ENCODE data around the gene ZNF470.

ZNF470 gene

GRCh38 chr19:56608274-56608964 lies 41.2 kb downstream of the ZNF470 start:
- DNase-seq (ENCODE audit: low read depth) = no peak

DNA sequence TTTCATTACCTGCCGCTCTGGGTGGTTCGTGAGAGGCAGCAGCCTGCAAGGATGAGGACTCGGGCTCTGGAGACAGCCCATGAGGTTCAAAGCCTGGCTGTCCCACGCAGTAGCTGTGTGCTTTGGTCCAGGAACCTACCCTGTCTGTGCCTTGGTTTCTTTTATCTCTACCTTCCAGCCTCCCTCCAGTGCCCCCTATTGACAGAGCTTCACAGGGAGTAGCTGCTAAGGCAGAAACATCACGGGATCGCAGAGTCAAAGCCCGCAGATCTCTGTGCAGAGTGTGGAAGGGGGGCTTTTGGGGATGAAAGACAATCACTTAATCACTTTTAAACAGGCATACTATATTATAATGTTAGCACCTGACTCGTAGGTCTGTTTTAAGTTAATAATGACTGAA lies 44.0 kb downstream of the ZNF470 start:
- DNase-seq (ENCODE audit: low read depth) = no peak

DNA sequence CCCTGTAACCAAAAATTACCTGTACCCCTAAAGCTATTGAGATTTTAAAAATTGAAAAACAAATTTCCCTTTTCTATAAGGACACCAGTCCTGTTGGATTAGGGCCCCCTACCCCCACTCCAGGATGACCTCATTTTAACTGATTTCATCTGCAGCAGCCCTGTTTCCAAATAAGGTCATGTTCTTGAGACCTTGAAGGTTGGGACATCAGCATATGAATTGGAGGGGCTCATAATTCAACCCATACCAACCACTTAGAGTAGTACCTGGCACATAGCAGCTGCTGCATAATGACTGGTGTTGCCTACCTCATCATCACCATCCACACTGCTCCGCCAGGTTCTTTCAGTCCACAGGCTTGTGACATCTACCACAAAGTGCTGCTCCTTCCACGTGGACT lies 45.5 kb downstream of the ZNF470 start:
- no peak for DNase-seq (ENCODE audit: low read depth)

GRCh38 chr19:56613639-56614038 lies 46.4 kb downstream of the ZNF470 start:
- DNase-seq (ENCODE audit: low read depth) = no peak

- no peak for DNase-seq (ENCODE audit: low read depth)
These were observed 50.3 kb downstream of the ZNF470 start for GRCh38 chr19:56617531-56617930.

DNA sequence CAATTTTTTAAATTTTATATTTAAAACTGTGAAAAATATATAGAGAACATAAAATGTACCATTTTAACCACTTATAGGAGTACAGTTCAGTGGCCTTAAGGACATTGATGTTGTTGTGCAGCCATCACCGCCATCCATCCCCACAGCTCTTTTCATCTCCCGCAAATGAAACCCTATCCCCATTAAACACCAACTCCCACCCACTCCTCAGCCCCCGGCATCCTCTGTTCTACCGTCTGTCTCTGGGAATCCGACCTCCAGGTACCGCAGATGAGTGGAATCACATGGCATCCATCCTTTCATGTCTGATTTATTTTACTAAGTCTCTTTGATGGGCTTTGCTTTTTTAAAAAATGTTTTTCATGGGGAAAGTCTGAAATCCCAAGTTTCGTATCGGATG lies 51.9 kb downstream of the ZNF470 start:
- no peak for DNase-seq (ENCODE audit: low read depth)

DNA sequence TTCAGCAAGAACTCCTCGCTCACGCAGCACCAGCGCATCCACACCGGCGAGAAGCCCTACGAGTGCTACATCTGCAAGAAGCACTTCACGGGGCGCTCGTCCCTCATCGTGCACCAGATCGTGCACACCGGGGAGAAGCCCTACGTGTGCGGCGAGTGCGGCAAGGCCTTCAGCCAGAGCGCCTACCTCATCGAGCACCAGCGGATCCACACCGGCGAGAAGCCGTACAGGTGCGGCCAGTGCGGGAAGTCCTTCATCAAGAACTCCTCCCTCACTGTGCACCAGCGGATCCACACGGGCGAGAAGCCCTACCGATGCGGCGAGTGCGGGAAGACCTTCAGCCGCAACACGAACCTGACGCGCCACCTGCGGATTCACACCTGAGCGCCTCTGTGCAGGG lies 55.1 kb downstream of the ZNF470 start:
- DNase-seq (ENCODE audit: low read depth) = no peak

DNA sequence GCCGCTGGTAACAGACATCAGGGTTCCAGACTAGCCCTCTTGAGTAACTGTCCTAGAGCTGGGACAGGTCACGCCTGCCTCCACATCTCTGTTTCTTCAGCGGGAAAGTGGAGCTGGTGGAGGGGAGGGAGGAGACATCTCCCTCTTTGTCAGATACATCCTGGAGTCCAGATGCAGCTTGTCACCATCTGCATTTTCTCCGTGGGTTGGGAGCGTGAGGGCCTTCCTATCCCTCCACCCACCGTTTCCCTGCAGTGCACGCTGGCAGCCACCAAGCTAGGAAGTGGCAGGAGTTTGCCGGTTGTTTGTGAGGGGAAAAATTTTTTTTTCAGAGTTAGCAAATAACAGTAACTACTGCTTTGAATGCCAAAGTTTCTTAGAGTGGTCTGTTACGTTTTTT lies 55.7 kb downstream of the ZNF470 start:
- no peak for DNase-seq (ENCODE audit: low read depth)

GRCh38 chr19:56625708-56626107 lies 58.4 kb downstream of the ZNF470 start:
- no peak for DNase-seq (ENCODE audit: low read depth)

DNA sequence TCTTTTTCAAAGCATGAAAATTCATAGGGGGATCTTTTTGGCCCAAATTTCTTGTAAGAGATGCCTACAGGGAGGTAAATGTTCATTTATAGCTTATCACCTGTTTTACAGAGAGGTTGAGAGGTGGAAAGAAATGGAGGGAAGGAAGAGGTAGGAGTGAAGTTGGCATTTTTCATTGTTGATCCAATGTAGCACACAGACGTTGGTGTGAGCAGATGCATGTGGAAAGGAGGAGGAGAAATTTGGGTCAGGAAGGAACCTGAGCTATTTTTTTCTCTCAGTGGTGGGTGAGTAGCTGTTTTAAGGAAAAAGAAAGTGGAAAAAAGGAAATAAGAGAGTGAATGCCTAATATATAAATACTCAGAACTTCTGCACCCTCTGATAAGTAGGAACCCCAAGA lies 65.8 kb downstream of the ZNF470 start:
- DNase-seq (ENCODE audit: low read depth) = no peak

DNA sequence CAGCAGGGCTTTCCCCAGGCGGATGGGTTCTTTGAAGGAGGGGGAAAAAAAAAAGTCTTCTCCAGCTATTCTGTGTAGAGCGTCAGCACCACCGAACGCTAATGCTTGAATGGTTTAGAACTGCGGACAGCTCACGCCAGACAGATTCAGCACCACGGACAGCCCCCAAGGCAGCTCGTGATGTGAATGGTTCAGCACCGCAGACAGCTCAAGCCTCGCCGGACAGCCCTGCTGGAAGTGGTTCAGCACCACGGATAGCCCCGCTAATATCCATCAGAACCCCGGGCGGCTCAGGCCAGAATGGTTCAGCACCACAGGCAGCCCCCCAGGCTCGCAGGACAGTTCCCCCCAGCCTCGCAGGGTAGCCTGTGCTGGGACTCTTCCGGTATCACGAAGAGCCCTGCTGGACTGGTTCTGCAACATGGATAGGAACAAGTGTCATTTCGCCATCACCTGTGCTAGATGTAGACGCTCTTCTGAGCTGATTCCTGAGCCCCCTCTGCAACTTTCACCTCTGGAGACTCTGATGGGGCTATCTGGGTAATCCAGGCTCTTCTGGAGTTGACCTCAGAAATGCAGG lies 70.8 kb downstream of the ZNF470 start:
- no peak for DNase-seq (ENCODE audit: low read depth)

Measured in stimulated activated CD8-positive, alpha-beta memory T cell treated with anti-CD3 and anti-CD28 coated beads, Interleukin-12 subunit alpha, Interleukin-12 subunit beta, amount 100 ng/mL, for 4 hours (primary cell).